ENCODE data around the gene TSPAN4. TPM values are rescaled to one million over a fixed set of nuclear protein-coding genes. Genes with fewer than 3 reads are reported as not detected.

Gene TSPAN4
- total and polyA plus RNA-seq, 2 of the 13 experiments (the other 11 are each of a cell fraction or from before 2014, with no cell fraction given) = 31.7 to 68.3 TPM

DNA sequence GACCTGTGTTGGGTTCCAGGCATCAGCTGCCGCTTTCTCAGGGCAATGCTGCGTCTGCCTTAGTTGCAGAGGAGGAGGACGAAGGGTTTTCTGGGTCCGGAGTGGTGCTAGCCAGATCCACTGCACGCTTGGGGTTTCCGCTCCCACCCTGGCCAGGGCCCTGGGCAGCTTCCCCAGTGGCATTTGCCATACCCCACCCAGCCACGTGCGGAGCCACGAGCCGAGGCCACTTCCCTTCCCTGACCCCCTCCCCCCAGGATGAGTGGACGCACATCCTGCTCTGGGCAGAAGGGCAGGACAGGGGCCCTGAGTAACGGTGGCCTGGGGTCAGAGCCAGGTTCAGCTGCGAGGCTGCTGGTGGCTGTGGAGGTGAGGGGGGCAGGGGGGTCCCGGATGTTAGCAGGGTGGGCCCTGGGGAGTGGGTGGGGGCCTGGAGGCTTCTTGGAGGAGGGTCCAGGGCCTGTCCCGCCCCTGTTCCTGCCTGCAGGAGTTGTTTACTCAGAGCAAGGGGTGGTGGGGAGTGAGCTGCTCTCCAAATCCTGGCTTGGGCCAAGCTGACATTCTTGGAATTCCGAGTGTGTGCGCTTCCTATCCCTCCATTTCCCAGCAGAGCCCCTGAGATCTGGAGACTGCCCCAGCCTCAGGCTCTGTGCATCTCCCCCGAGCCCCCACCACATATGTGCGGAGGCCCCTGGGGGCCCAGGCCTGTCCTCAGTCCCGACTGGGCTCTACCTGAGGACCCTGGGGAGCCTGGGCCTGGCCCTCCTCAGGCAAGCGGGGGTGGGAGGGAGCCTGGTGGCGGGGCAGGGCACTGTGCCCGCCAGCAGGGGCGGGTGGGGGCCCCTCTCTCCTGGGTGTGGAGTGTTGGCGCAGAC lies 1.4 kb downstream of the TSPAN4 start (continued):
- peak; percentile 88 for TF ChIP-seq PAXIP1 (CRISPR knock-in tag; conservative IDR thresholded peaks at IDR 0.05)
- no peak for TF ChIP-seq SUZ12 (IDR thresholded peaks at IDR 0.05; ENCODE audit: low read depth, low read length)
- TF ChIP-seq ZNF280D (CRISPR knock-in tag; IDR thresholded peaks at IDR 0.05) = no peak
- TF ChIP-seq ZIK1 (CRISPR knock-in tag; IDR thresholded peaks at IDR 0.05; ENCODE audit: borderline replicate concordance, low read depth) = peak; percentile 49; the same call in 1 of the 2 replicates
- peak; percentile 83 for TF ChIP-seq GABPB1 (CRISPR knock-in tag; IDR thresholded peaks at IDR 0.05)
- TF ChIP-seq MYPOP (CRISPR knock-in tag; IDR thresholded peaks at IDR 0.05) = no peak
- TF ChIP-seq ZNF383 (CRISPR knock-in tag; IDR thresholded peaks at IDR 0.05; ENCODE audit: borderline replicate concordance) = no peak
- TF ChIP-seq ZNF891 (CRISPR knock-in tag; IDR thresholded peaks at IDR 0.05) = 0 out of 2 replicates have a peak, but pooled peaks have one; percentile 71
- TF ChIP-seq ZFAT (CRISPR knock-in tag; conservative IDR thresholded peaks at IDR 0.05) = no peak
- no peak for TF ChIP-seq ZNF577 (CRISPR knock-in tag; IDR thresholded peaks at IDR 0.05; ENCODE audit: borderline replicate concordance, low read depth)
- no peak for TF ChIP-seq MAFG (CRISPR knock-in tag; IDR thresholded peaks at IDR 0.05)
- no peak for TF ChIP-seq CREB1 (IDR thresholded peaks at IDR 0.05)
- no peak for TF ChIP-seq CREB1 (CRISPR knock-in tag; IDR thresholded peaks at IDR 0.05)
- TF ChIP-seq ZSCAN9 (CRISPR knock-in tag; IDR thresholded peaks at IDR 0.05; ENCODE audit: borderline replicate concordance) = peak; percentile 74; the same call in 1 of the 2 replicates
- TF ChIP-seq IRF1 (CRISPR knock-in tag; IDR thresholded peaks at IDR 0.05; ENCODE audit: low read depth) = no peak
- peak; percentile 48; the same call in 1 of the 2 replicates for TF ChIP-seq NR1H2 (CRISPR knock-in tag; IDR thresholded peaks at IDR 0.05; ENCODE audit: borderline replicate concordance, low read depth)
- peak; percentile 63; the same call in 1 of the 2 replicates for TF ChIP-seq MXD4 (CRISPR knock-in tag; IDR thresholded peaks at IDR 0.05)
- TF ChIP-seq HOXA3 (CRISPR knock-in tag; IDR thresholded peaks at IDR 0.05) = peak; percentile 24; the same call in 1 of the 2 replicates
- peak; percentile 68; the same call in 1 of the 2 replicates for TF ChIP-seq ZSCAN21 (CRISPR knock-in tag; IDR thresholded peaks at IDR 0.05; ENCODE audit: borderline replicate concordance)
- no peak for TF ChIP-seq ZNF20 (CRISPR knock-in tag; IDR thresholded peaks at IDR 0.05)
- peak; percentile 88 for TF ChIP-seq HDAC2 (CRISPR knock-in tag; IDR thresholded peaks at IDR 0.05)
